ENCODE measurements around the gene NRCAM.

Gene NRCAM

GRCh38 chr7:108234971-108235450 is 221.2 kb downstream of the NRCAM start:
- DNase-seq: no peak
- H3K27me3 ChIP-seq: no peaks in the 10 kb centered on the region
- TF ChIP-seq CTCF (IDR thresholded peaks at IDR 0.05; ENCODE audit: low read depth, low read length): no peak
- peaks cover 27% of the 10 kb centered on the region for H3K36me3 ChIP-seq
- H3K4me3 ChIP-seq (ENCODE audit: low read depth, low read length): no peak overlapping the region
- no peaks in the 10 kb centered on the region for H3K9me3 ChIP-seq
- H3K4me1 ChIP-seq: peaks cover 50% of the 10 kb centered on the region

- Histone ChIP-seq H3K27me3 (no peaks in the 10 kb centered on the region), H3K9me3 (no peaks in the 10 kb centered on the region), H3K4me3 (ENCODE audit: low read depth, low read length) (no peak overlapping the region), H3K4me1 (peaks cover 42% of the 10 kb centered on the region), H3K36me3 (peaks cover 32% of the 10 kb centered on the region)
- DNase-seq: no peak
- TF ChIP-seq CTCF (IDR thresholded peaks at IDR 0.05; ENCODE audit: low read depth, low read length): no peak
Observed at GRCh38 chr7:108234281-108234680, 222.0 kb downstream of the NRCAM start.

GRCh38 chr7:108232076-108232475 is 224.2 kb downstream of the NRCAM start:
- Histone ChIP-seq H3K9me3 (no peaks in the 10 kb centered on the region), H3K4me1 (peaks cover 32% of the 10 kb centered on the region), H3K27me3 (no peaks in the 10 kb centered on the region), H3K36me3 (peaks cover 48% of the 10 kb centered on the region), H3K4me3 (ENCODE audit: low read depth, low read length) (no peak overlapping the region)
- TF ChIP-seq CTCF (IDR thresholded peaks at IDR 0.05; ENCODE audit: low read depth, low read length): no peak
- DNase-seq: no peak

GRCh38 chr7:108231221-108231620 is 225.0 kb downstream of the NRCAM start:
- Histone ChIP-seq H3K9me3 (no peaks in the 10 kb centered on the region), H3K27me3 (no peaks in the 10 kb centered on the region), H3K4me3 (ENCODE audit: low read depth, low read length) (no peak overlapping the region), H3K36me3 (peaks cover 48% of the 10 kb centered on the region), H3K4me1 (peaks cover 26% of the 10 kb centered on the region)
- DNase-seq: no peak
- no peak for TF ChIP-seq CTCF (IDR thresholded peaks at IDR 0.05; ENCODE audit: low read depth, low read length)

GRCh38 chr7:108227366-108227765 is 228.9 kb downstream of the NRCAM start:
- peaks cover 67% of the 10 kb centered on the region for H3K36me3 ChIP-seq

More at GRCh38 chr7:108227366-108227765, 228.9 kb downstream of the NRCAM start:
- no peak for TF ChIP-seq CTCF (IDR thresholded peaks at IDR 0.05; ENCODE audit: low read depth, low read length)
- DNase-seq: no peak
- Histone ChIP-seq H3K9me3 (no peaks in the 10 kb centered on the region; the same call in 1 of the 2 replicates), H3K4me3 (ENCODE audit: low read depth, low read length) (no peak overlapping the region), H3K27me3 (no peaks in the 10 kb centered on the region), H3K4me1 (peaks cover 8% of the 10 kb centered on the region)

Data from BE2C (cell line).